ENCODE measurements around the gene GIMAP6. TPM values are rescaled to one million over a fixed set of nuclear protein-coding genes. Genes with fewer than 3 reads are reported as not detected.

The GIMAP6 gene
- total and polyA plus RNA-seq, 2 of the 8 experiments (the other 6 are each of a cell fraction or from before 2014, with no cell fraction given), result not detected

DNA sequence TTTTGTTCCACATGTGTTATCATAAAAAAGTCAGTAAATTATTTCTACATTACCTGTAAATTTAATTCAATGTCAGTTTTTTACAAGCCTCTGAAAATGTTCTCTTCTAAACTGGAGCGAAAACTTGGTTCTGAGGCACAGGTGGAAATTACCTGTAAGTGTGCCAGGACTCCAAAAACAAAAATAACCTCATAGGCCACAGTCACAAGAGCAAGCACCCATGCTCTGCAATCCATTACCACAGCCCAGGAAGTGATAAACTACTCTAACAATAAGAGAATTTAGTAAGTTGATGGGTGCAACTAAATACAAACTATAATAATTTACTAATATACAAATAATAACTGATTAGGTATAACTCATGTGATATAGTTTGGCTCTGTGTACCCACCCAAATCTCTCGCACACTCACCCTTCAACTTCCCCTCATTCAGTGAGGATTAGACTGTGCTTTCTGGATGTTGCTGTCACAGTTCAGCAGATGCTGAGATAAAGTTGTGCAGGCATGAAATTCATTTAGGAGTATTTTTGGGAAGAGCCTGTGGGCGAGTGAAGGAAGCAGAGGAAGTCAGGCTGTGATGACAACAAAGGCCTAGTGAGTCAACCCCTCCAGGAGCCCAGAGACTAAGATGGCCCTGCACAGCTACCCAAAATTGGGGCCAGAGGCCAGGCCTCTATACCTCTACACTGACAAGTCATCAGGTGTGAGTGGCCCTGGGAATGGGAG is 16.3 kb upstream of the GIMAP6 start:
- Histone ChIP-seq H4K91ac (replicated peaks; ENCODE audit: insufficient read length, low read length) (no peak overlapping the region), H3K79me1 (ENCODE audit: low read depth, low read length) (no peaks in the 10 kb centered on the region), H3K56ac (replicated peaks; ENCODE audit: insufficient read length, low read depth, low read length) (no peak overlapping the region), H2BK15ac (ENCODE audit: low read length) (no peak overlapping the region), H2BK120ac (replicated peaks; ENCODE audit: low read depth, low read length) (no peak overlapping the region), H3K9ac (replicated peaks in 1 of 4; ENCODE audit: extremely low read depth in 1 of 4, low read depth in 3 of 4, low read length in 3 of 4) (no peak overlapping the region), H2AK5ac (ENCODE audit: low read depth, low read length) (no peak overlapping the region), H3K23ac (ENCODE audit: insufficient read length) (no peak overlapping the region), H3K4ac (replicated peaks; ENCODE audit: insufficient read length, low read depth, low read length) (no peak overlapping the region), H4K5ac (ENCODE audit: insufficient read length, low read depth, low read length) (no peak overlapping the region), H3K27ac (ENCODE audit: low read depth, low read length) (no peak overlapping the region), H3K4me2 (ENCODE audit: insufficient read depth in 1 of 2, low read depth in 2 of 2, low read length in 2 of 2) (no peak overlapping the region), H3K79me2 (ENCODE audit: control insufficient read depth in 1 of 2, insufficient read depth in 2 of 2, low read length in 2 of 2) (no peaks in the 10 kb centered on the region), H2BK12ac (ENCODE audit: low read depth, low read length) (no peak overlapping the region), H3K36me3 (ENCODE audit: control insufficient read depth in 2 of 4, insufficient read depth in 4 of 4, low read length in 3 of 4) (no peaks in the 10 kb centered on the region), H2BK20ac (ENCODE audit: low read length) (no peak overlapping the region), H2AFZ (ENCODE audit: low read length) (no peak overlapping the region), H3K14ac (ENCODE audit: insufficient read length) (no peak overlapping the region), H3K27me3 (replicated peaks in 1 of 4; ENCODE audit: control insufficient read depth in 3 of 4, extremely low read depth in 1 of 4, insufficient read depth in 3 of 4, low read length in 3 of 4) (no peaks in the 10 kb centered on the region), H3K9me3 (ENCODE audit: insufficient read depth in 2 of 2, low read depth in 1 of 2, low read length in 1 of 2) (no peaks in the 10 kb centered on the region), H2BK5ac (ENCODE audit: low read depth, low read length) (no peak overlapping the region), H3K4me3 (ENCODE audit: extremely low read depth in 1 of 4, insufficient read depth in 2 of 4, low read depth in 3 of 4, low read length in 4 of 4) (no peak overlapping the region), H3K18ac (ENCODE audit: extremely low read depth, low read length) (no peak overlapping the region), H4K8ac (ENCODE audit: extremely low read depth, insufficient read depth, low read length) (no peak overlapping the region), H4K20me1 (replicated peaks in 1 of 2; ENCODE audit: control insufficient read depth in 1 of 2, insufficient read depth in 2 of 2, low read length in 2 of 2) (no peaks in the 10 kb centered on the region), H3K23me2 (ENCODE audit: low read depth, low read length) (no peaks in the 10 kb centered on the region), H3K4me1 (replicated peaks in 1 of 4; ENCODE audit: control insufficient read depth in 3 of 4, insufficient read depth in 4 of 4, low read length in 3 of 4) (no peaks in the 10 kb centered on the region)
- ChIA-PET POLR2A (ENCODE audit: partially characterized antibody) (no interaction called here), CTCF (ENCODE audit: partially characterized antibody) (no interaction called here)
- 66% methylated on average over 3 of the region's 3 CpGs; no CpG with 5 or more reads in 1 of the 2 experiments for WGBS, 2 experiments (ENCODE audit: extremely low coverage in 1 of 2, insufficient coverage in 1 of 2, insufficient read length in 1 of 2, insufficient replicate concordance in 2 of 2, low coverage in 1 of 2, low lambda C conversion rate in 2 of 2, missing lambda C conversion rate in 1 of 2)
- FAIRE-seq (no peak), DNase-seq (ENCODE audit: low read depth in 1 of 2, low spot score in 2 of 2) (no peak)
- no peak for TF ChIP-seq KDM1A (IDR thresholded peaks at IDR 0.05; ENCODE audit: borderline replicate concordance, low read length)
- TF ChIP-seq JUN (IDR thresholded peaks at IDR 0.05; ENCODE audit: low read depth, low read length), result no peak
- TF ChIP-seq YY1 (IDR thresholded peaks at IDR 0.05; ENCODE audit: low read depth, low read length), result no peak
- TF ChIP-seq BACH1 (IDR thresholded peaks at IDR 0.05; ENCODE audit: low read length), result no peak
- TF ChIP-seq SRF (IDR thresholded peaks at IDR 0.05; ENCODE audit: low read depth, low read length), result no peak
- TF ChIP-seq RNF2 (IDR thresholded peaks at IDR 0.05; ENCODE audit: borderline replicate concordance, low read depth, low read length, missing control alignments, poor library complexity, severe bottlenecking), result no peak
- no peak for TF ChIP-seq BCL11A (IDR thresholded peaks at IDR 0.05; ENCODE audit: low read depth in 2 of 2, low read length in 2 of 2)
- TF ChIP-seq, protein P1, sequence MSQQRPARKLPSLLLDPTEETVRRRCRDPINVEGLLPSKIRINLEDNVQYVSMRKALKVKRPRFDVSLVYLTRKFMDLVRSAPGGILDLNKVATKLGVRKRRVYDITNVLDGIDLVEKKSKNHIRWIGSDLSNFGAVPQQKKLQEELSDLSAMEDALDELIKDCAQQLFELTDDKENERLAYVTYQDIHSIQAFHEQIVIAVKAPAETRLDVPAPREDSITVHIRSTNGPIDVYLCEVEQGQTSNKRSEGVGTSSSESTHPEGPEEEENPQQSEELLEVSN (IDR thresholded peaks at IDR 0.05), result no peak
- no peak for TF ChIP-seq HDAC6 (IDR thresholded peaks at IDR 0.05; ENCODE audit: low read depth, low read length)
- no peak for TF ChIP-seq SIRT6 (IDR thresholded peaks at IDR 0.05; ENCODE audit: low read length)

Data from H1 (cell line).